HL-60/S4 (cell line): ENCODE data around the gene FBXO22.
"Not testable (repeated sequence)": the region's sequence is repeated elsewhere in the genome, so short reads cannot be mapped to it uniquely, and the experiment has no call there.

Experiments
- in situ Hi-C: fragments of 300-500 bp; cut with MboI; formaldehyde crosslinking; loops from 2 replicates; pipeline ENCODE4 v1.14.3; 2022; ENCODE audit warnings: low sequenced_read_pairs

FBXO22 gene

DNA sequence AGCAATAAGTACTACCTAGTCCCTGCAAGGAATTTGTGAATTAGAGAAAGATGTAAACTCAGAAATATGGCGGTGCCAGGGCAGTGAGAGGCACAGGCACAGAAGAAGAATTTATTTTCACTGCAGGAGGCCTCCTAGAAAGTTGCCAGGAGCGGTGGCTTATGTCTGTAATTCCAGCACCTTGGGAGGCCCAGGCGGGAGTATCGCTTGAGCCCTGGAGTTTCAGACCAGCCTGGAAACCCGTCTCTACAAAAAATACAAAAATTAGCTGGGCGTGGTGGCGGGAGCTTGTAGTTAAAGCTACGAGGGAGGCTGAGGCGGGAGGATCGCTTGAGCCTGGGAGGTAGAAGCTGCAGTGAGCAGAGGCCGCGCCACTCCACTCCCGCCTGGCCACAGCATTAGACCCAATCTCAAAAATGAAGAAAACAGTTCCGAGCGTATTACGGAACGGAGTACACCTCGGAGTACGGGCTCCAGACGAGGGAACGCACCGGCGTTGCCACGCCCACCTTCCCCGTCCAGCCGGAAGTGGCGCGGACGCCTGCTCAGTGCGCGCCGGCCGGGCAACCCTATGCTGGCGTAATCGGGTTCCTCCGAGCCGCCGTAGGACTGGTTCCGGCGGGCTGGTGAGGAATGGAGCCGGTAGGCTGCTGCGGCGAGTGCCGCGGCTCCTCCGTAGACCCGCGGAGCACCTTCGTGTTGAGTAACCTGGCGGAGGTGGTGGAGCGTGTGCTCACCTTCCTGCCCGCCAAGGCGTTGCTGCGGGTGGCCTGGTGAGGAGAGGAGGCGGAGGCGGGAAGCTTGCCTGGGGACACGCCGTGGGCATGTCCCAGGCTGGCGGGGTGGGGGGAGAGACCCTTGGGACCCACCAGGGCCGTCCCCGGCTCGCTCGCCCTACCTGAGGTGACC, at the start of gene FBXO22:
Gene FBXO22, plus strand, starts transcription at position 548 of the 909 bp plus-strand sequence. Its CDS starts 86 bp downstream, at position 634.
- in situ Hi-C loops = no loop called here

DNA sequence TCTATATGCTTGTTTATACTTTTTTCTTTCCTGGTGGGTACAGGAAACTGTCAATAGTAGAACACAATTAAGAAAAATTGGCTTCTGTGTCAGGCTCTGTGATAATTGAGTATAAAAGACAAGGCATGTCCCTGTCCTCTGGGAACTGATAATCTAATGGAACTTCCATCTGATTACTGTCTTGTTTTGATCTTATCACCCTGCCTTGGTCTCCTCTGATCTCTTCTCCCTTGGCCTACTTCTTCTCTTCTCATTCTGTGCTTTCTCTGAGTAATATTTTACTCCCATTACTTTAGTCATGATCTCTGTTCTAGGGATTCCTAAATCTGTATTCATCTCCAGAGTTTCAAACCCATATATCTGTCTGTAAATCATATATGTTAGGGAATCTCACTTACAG, 45.8 kb upstream of the FBXO22 start:
- in situ Hi-C loops = no loop called here

DNA sequence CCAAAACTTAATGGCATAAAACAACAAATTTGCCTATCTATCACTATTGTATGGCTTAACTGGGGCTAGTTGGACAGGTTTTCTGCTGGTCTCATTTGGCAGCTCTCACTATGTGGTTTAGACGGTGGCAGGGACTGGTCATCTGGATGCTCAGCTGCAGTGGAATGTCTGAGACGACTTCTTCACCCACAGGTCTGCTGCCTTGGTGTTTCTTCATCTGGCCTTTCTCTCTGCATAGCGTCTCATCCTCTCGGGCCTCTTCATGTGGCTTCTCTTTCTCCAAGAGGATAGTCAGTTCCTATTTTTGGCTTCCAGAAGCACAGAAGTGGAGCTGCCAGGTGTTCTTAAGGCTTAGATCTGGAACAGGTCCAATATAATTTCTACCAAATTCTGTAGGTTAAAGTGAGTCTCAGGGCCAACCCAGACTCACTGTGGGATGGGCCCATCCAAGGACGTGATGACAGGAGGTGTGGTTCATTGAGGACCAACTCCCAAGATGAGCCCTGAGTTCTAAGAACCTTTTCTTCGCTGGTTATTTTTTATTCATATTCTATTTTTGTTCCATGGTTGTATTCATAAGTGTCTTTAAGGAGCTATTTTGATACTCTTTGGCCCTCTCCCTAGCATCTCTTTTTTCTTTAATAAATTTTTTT, 41.8 kb upstream of the FBXO22 start:
- in situ Hi-C loops = no loop called here

DNA sequence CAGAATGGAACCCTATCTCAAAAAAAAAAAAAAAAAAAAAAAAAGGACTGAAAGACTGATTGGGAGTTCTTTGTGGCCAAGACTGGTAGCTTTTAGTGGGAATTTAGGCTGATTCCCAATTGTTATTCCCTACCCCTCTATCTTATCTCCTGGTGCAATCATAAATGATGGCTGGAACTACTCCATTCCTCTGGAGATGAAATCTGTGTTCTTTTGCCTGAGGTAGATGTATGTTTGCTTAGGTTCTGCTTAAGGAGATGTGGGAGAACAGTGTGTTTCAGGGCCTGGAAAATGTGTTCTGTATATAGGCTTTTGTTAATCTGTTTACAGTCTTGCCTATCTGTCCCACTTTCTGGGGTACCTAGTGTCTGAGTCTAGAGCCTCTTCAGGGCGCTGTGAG, 40.9 kb upstream of the FBXO22 start:
- in situ Hi-C loops = no loop called here

DNA sequence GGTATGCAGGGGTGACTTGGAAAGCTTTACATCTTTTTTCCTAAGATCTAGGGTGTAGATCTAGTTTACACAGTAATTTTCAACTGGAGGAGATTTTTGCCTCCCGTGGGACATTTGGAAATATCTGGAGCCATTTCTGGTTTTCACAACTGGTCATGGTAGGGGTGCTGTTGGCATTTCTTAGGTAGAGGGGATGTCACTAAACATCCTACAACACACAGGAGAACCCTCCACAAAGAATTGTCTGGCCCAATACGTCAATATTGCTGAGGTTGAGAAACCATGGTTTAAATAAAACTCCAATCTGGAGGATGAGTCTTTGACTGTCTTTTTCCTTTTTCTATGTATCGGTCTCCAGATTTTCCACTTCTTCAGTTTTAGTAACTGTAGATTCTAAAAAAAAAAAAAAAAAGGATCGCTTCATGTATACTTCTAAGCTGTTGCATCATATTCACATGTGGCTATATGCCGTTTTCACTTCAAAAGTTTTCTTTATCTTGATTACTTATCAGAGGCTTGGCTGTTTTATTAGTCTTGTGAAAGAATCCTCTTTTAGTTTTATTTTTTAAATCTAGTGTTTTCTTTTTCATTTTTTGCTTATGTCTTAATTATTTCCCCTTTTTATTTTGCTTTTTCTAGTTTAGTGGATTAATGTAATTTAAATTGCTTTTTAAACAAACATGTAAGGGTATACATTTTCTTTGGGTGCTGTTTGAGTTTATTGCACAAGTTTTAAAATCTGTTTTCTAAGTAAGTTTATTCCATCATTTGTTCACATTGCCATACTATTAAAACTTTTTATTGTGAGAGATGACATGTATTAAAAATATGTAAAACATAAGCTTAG, 39.2 kb upstream of the FBXO22 start:
- in situ Hi-C loops = no loop called here

DNA sequence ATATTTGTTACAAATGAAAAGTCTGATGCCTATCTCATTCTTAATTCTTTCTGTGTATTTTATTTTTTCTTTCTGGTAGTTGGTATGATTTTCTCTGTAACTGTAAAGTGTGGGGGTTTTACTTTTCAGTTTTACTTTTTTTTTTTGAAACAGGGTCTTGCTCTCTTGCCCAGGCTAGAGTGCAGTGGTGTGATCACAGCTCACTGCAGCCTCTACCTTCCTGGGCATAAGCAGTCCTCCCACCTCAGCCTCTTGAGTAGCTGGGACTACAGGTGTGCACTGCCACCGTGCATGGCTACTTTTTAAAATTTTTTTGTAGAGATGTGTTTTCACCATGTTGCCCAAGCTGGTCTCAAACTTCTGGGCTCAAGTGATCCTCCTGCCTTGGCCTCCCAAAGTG, 37.6 kb upstream of the FBXO22 start:
- in situ Hi-C loops = not testable (repeated sequence)

DNA sequence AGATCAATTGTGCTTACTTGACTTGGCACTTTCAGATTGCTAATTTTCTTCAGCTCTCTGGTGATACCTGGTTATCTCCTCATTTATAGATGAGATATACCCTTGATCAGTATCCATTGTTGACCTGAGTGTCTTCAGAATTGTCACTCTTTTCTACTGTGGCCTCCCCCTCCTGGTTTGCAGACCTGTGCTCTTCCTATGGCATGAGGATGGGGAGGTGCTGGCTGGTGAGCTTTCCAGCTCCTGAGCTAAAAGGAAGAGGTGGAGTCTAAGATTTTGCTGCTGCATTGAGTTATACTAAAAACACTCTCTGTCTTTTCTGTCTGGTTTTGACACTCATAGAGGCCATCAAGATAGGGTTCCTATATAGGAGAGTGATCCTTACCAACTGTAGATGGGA, 36.8 kb upstream of the FBXO22 start:
- in situ Hi-C loops = no loop called here

DNA sequence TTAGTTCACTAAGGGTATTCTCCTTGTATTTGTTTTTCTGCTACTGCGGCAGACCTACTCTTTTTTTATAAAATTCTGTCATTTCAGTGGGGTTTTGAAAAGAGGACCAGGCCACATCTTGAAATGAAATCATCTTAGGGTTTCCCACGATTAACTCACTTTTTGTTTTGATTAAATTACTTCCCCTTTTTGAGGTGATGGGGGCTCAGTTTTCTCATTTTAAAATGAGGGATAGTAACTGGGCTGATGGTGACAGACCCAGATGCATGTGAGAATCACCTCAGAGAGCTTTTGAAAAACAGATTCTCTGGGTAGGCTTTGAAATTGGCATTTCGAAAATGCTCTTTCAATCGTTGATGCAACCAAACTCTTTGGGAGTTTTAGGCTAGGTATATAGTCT, 36.2 kb upstream of the FBXO22 start:
- in situ Hi-C loops = no loop called here

DNA sequence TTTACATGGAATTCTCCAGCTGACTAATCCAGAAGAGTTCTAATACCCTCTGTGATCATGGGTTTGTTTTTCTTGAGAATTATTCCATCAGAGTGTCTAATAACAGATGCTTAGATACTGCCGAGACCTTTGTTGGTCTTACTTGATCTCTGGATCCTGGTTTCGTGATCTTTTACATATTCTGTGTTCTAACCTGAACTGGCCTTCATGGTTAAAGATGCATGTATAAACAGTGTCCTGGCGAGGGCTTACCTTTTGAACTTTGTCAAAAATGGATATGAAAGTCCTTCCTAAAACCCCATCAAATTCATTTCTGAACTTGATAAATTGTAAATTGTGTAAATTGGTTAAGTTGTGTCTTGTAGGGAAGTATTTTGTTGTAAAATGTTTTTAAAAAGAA, 35.7 kb upstream of the FBXO22 start:
- in situ Hi-C loops = no loop called here

DNA sequence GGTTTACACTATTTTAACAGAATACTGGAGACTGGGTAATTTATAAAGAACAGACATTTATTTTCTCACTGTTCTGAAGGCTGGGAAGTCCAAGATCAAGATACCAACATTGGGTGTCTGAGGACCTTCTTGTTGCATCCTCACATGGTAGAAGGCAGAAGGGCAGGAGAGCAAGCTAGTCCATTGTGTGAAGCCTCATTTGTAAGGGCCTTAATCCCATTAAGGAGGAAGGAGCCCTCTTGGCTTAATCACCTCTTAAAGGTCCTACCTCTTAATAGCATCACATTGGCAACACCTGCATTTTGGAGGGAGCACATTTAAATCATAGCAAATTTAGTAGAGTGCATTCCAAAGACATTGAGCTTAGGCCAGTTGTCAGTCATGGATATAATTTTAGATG, 34.2 kb upstream of the FBXO22 start:
- in situ Hi-C loops = no loop called here

DNA sequence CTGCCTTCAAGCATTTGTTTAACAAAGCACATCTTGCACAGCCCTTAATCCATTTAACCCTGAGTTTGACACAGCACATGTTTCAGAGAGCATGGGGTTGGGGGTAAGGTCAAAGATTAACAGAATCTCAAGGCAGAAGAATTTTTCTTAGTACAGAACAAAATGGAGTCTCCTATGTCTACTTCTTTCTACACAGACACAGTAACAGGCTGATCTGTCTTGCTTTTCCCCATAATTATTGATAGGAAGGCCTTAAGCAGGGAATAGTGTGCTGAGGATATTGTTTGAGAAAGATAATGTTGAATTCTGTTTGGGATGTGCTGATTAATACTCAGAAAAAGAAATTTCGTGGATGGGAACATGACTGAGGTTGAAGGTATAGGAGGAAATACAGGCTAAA, 32.1 kb upstream of the FBXO22 start:
- in situ Hi-C loops = not testable (repeated sequence)

DNA sequence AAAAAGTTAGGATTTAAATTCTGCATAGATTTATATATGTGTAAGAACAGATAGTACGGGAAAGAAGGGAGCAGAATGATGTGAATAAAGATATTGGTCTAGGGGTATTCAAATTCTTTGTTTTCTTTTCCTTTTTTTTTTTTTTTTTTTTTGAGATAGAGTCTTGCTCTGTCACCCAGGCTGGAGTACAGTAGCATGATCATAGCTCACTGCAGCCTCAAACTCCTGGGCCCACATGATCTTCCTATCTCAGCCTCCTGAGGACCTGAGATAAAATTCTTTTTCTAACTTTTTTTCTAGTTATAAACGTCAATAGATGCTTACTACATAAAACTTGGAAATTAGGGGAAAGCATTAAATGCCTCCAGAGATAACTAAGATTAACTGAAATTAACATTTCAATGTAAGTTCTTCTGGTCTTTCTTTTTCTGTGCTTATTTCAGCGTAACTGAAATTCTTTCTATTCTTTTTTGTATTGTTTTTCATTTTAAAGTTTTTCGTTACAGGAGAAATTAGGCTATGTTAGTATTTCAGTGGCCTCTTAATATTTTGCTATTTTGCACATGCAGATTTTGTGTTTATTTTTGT, 31.2 kb upstream of the FBXO22 start:
- in situ Hi-C loops = no loop called here

DNA sequence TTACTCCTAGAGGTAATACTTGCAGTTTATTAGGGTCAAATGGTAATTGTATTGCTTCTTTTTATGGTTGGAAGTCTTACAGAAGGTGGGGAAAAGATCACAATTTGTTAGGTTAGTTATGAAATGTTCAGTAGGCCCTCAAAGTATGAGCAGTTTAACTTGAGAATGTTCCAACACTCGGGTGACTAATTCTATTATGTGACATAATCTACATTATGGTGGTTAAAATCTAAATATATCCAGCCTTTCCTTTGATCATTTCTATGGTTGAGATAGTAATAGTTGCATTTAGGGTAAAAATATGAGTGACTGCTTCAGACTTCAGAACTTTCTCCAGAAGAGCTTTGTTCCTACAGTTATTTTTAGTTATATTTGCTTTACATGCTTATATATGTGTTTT, 19.6 kb upstream of the FBXO22 start:
- in situ Hi-C loops = no loop called here

DNA sequence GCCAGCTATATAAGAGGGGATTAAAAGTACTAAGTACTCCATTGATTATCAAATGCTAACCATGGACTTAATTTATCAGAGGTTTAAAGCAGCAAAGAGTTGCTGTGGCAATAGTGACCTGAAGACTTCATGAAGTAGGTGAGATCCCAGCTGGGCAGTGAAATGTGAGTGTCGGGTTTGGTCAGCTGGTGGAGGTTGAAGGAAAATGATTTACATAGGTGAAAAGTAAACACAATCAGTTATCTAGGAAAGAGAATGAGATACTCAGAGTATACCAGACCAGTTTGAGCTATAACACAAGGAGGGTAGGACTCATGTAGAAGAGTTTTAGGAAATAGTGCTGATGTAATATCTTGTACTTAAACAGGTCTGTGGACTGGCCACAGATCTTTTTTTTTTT, 16.5 kb upstream of the FBXO22 start:
- in situ Hi-C loops = no loop called here

DNA sequence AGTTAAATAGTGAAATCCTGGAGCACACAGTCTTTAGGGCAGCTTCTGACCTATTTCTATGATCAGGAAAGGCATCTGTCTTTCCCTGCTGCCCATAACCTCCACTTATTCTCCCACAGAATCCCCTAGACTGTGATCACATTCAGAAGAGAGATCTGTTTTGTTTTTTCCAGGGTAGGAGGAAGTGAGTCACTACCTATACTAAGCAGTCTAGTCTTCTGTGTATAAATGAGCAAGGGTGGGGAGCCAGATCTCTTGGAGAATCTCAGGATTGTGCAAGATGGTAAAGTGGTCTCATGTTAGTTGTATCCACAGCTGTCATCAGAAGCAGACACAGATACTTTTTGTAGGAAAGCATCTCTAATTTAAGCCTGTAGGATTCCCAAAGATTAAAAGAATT, 11.8 kb upstream of the FBXO22 start:
- in situ Hi-C loops = no loop called here

DNA sequence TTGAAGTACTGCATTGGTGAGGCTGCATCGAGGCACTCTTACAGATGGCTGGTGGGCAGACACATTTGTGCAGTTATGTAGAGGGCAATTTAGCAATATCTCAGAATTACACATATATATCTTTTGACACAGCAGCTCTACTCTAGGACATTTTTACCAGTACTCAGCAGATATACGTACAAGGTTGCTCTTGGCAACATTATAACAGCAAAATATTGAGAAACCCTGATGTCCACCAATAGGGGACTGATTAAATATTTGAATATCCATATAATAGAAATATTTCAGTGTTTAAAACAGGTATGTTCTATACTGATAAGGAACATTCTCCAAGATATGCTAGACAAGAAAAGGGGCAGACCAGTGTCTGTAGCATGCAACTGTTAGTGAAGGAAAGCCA, 7.9 kb upstream of the FBXO22 start:
- in situ Hi-C loops = no loop called here

DNA sequence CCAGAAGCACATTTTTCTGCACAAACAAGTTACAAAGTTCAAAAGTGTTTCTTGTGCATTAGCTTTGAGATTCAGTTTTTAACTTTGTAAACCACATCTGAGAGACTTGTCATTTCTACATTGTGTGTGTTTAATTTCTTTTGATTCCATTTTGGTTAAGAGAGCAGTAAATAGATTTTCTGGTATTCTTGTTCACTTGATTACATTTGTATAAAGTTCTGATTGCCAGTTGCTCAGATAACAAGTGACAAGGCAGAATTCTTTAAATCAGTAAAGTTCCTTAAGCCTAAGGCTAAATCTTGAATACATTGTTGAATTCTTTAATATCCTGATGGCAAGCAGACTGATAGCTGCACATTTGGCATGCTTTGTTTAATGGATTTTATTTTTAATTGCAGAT, 3.1 kb upstream of the FBXO22 start:
- in situ Hi-C loops = no loop called here

DNA sequence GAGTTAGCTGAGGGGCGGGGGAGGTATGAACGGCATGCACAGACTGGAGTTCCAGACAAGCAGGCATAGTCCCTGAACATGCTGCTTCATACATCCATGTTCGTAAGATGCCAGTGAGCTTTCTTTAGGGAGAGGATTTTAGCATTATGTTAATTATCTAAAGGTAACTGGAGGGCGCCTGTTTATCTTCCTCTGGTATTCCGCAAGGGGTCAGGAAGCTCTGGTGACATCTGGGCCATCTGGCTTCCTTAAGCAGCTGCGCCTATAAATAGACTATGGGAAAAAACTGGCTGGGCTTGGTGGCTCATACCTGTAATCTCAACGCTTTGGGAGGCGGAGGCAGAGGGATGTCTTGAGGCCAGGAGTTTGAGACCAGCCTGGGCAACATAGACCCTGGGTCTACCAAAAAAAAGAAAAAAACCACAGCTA, 1.5 kb upstream of the FBXO22 start:
- in situ Hi-C loops = no loop called here

DNA sequence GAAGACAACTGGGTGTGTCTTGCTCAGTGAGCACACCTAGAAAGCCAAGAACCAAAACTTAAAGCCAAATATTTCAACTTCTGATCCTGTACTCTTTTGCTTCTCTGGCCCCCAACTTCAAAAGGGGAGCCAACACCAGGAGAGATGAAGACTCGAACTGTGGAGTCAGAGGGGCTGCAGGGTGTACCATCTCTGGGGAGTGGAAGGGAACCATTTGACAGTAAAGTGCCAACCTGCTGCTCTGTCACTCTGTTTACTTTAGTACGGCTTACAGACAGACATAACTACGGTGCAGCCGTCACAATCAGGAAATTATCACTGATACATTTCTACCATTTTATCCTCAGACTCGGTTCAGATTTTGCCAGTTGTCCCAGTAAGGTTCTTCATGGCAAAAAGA, 1.6 kb downstream of the FBXO22 start:
- in situ Hi-C loops = no loop called here

DNA sequence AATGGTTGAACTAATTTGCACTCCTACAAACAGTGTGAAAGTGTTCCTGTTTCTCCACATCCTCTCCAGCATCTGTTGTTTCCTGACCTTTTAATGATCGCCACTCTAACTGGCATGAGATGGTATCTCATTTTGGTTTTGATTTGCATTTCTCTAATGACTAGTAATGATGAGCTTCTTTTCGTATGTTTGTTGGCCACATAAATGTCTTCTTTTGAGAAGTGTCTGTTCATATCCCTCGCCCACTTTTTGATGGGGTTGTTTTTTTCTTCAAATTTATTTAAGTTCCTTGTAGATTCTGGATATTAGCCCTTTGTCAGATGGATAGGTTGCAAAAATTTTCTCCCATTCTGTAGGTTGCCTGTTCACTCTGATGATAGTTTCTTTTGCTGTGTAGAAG, 6.7 kb downstream of the FBXO22 start:
- in situ Hi-C loops = not testable (repeated sequence)

DNA sequence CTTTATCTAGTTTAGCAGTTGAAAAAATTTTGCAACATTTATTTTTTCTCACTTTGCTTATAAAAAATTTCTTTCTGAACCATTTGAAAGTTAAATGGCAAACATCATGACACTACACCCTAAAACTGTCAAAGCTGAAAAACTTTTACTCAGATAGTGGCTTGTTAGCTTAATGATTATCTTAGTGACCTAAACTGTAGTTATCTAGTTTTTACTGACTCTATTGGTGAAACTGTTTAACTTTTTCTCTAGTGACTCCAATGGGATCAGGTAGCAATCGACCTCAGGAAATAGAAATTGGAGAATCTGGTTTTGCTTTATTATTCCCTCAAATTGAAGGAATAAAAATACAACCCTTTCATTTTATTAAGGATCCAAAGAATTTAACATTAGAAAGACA, 13.3 kb downstream of the FBXO22 start:
- in situ Hi-C loops = no loop called here
